Lower leg skin (tissue), 4 donors: ENCODE results near the gene PILRB. TPM values are rescaled to one million over a fixed set of nuclear protein-coding genes. Genes with fewer than 3 reads are reported as not detected.

Experiments
- DNase-seq, 2 donors: peaks; one replicate each; pipeline ENCODE4 v3.0.0-alpha.2; 2019; ENCODE audit warnings: low spot score in 2 of 2
- H3K4me3 ChIP-seq: fragments of 200-600 bp; sonication (generic); 2 replicates; pipeline ENCODE4 v1.5.1; 2017; ENCODE audit warnings: mild to moderate bottlenecking, low read depth; ENCODE audit not compliant: poor library complexity, severe bottlenecking
- CTCF ChIP-seq, 3 donors: fragments of 450-650 bp; IDR thresholded peaks; one replicate each; pipeline ENCODE4 v1.5.1; 2016; ENCODE audit warnings: antibody characterized with exemption in 3 of 3, mild to moderate bottlenecking in 3 of 3, moderate library complexity in 2 of 3
- POLR2A ChIP-seq, 2 donors: fragments of 450-650 bp; IDR thresholded peaks; one replicate each; pipeline ENCODE4 v1.6.1; 2016 to 2017; ENCODE audit warnings: antibody characterized with exemption in 2 of 2, mild to moderate bottlenecking in 1 of 2, moderate library complexity in 1 of 2
- WGBS, 2 donors: methylation state at CpG; one replicate each; pipeline ENCODE4 v1.1.5; 2018; 5-methylcytosine and 5-hydroxymethylcytosine counted together
- intact Hi-C: fragments of 100-400 bp; cut with DNase I; formaldehyde crosslinking; loops from one replicate; pipeline ENCODE4 v1.15.0; 2023; ENCODE audit warnings: low total_unique reads
- total RNA-seq, 4 donors: library from RNA; depleted of rRNA; stranded (reverse); fragments of >200 nt; gene quantifications; one replicate each; pipeline ENCODE4 v1.1.0, GENCODE V29; 2016

The PILRB gene
- total RNA-seq, 4 donors from 2014 or later = 33.3 to 86.8 (median 47.3) TPM

DNA sequence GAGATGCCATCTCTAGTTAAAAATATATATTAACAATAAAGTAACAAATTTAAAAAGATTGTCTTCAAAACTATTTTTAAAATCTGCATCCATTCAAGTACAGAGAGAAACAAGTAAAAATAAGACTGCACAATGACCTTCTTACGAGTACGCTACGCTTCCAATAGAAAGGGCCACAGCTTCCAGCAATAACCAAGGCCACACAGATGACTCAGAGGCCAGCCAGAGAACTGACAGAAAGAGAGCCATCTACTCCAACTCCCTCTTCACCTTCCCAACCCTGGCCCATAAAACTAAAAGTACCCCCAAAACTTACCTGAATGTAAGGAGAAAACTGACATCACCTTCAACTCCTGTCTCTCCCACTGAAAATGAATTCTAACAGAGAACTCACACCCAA, 42.1 kb downstream of the PILRB start:
- intact Hi-C loops = no loop called here
- DNase-seq = no peak
- no peak overlapping the region for H3K4me3 ChIP-seq
- no peak for TF ChIP-seq POLR2A (IDR thresholded peaks at IDR 0.05)
- no peak for TF ChIP-seq CTCF (IDR thresholded peaks at IDR 0.05)
- 95 to 98% methylated on average over 3 of the region's 3 CpGs for WGBS, 2 donors

DNA sequence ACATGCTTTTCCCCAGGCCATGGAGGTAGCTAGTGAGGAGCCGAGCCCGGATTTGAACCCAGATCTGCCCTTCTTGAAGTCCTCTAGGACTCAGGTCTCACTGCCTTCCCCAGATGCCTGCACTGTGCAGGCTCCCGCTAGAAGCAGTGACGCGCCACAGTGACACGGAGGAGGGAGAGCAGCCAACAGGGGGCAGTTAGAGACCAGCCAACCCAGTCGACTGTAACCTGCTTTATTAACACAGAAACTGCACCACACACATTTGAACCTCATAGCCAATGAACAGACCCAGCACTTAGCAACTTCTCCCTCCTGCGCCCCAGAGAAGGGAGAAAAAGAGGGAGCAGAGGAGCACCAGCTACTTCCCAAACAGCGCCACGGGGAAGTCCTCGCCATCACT, 42.7 kb downstream of the PILRB start:
- no peak for TF ChIP-seq CTCF (IDR thresholded peaks at IDR 0.05)
- intact Hi-C loops = no loop called here
- WGBS, 2 donors = 86 to 88% methylated on average over 11 of the region's 11 CpGs
- H3K4me3 ChIP-seq = no peak overlapping the region
- DNase-seq = no peak

GRCh38 chr7:100401811-100402210, 43.9 kb downstream of the PILRB start:
- 86 to 88% methylated on average over 5 of the region's 5 CpGs for WGBS, 2 donors
- intact Hi-C loops = no loop called here
- no peak for DNase-seq
- H3K4me3 ChIP-seq = no peak overlapping the region
- TF ChIP-seq CTCF (IDR thresholded peaks at IDR 0.05) (no peak), POLR2A (IDR thresholded peaks at IDR 0.05) (no peak)

GRCh38 chr7:100402241-100402640, 44.3 kb downstream of the PILRB start:
- no peak for TF ChIP-seq CTCF (IDR thresholded peaks at IDR 0.05)
- TF ChIP-seq POLR2A (IDR thresholded peaks at IDR 0.05) = no peak
- 96 to 97% methylated on average over 2 of the region's 2 CpGs for WGBS, 2 donors
- intact Hi-C loops = no loop called here
- H3K4me3 ChIP-seq = no peak overlapping the region
- DNase-seq = no peak

DNA sequence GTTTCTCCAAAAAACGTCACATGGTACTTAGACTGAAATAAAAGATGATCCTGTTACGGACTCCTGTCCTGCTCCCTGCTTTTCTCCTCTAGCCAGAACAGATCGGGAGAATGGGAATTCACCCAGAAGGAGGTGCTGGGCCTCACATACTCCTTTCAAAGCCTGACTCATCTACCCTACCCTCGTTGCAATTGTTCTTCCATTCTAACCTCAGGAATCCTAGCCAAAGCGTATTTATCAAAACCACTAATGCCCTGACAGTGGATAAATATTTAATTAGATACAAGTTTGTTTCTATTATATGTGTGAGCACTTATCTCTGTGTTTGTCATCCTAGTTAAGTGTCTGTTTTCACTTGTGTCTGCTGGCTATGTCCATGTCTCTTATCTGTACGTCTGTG, 48.9 kb downstream of the PILRB start:
- WGBS, 2 donors = 69 to 70% methylated on average over 6 of the region's 6 CpGs
- no peak for DNase-seq
- intact Hi-C loops = no loop called here
- H3K4me3 ChIP-seq = no peak overlapping the region
- TF ChIP-seq POLR2A (IDR thresholded peaks at IDR 0.05) = no peak

- intact Hi-C loops = no loop called here
- H3K4me3 ChIP-seq = no peak overlapping the region
- 57% methylated on average over 12 of the region's 12 CpGs for WGBS, 2 donors
- no peak for DNase-seq
- TF ChIP-seq CTCF (IDR thresholded peaks at IDR 0.05) (no peak), POLR2A (IDR thresholded peaks at IDR 0.05) (no peak)
Measured at GRCh38 chr7:100407285-100408180, 49.6 kb downstream of the PILRB start.
